Activated gamma-delta T cell treated with Interleukin-2 at 50 U/mL for 16 hours (primary cell): ENCODE results near the gene TBX21.
"Not testable (repeated sequence)": the region's sequence is repeated elsewhere in the genome, so short reads cannot be mapped to it uniquely, and the experiment has no call there.

Experiments
- DNase-seq: peaks from one replicate; pipeline ENCODE4 v3.0.0-alpha.2; 2020

The TBX21 gene

GRCh38 chr17:47733674-47734410, 806 bp downstream of the TBX21 start:
- no peak for DNase-seq

- no peak for DNase-seq
Observed at GRCh38 chr17:47735139-47735464, 2.1 kb downstream of the TBX21 start.

DNA sequence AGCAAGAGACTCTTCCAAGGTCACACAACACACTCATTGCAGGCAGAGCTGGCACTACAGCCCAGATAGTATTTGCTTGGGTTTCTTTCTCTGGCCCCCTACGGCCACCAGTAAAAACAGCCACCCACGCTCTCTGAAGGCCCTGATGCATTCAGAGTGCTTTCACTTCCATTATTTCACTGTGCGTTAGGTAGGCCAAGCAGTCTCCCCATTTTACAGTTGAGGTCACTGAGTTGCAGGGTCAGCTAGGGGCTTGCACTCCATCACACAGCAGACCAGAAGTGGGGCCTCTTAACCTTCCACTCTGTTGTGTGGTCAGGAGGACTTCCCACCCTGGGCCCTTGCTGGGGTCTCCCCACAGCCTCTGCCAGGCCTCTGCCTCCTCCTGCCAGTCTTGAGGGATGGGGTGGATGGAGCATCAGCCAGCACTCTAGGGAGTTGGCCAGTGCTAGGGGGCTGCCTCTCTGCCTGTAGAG, 2.5 kb downstream of the TBX21 start:
- DNase-seq, result no peak

DNA sequence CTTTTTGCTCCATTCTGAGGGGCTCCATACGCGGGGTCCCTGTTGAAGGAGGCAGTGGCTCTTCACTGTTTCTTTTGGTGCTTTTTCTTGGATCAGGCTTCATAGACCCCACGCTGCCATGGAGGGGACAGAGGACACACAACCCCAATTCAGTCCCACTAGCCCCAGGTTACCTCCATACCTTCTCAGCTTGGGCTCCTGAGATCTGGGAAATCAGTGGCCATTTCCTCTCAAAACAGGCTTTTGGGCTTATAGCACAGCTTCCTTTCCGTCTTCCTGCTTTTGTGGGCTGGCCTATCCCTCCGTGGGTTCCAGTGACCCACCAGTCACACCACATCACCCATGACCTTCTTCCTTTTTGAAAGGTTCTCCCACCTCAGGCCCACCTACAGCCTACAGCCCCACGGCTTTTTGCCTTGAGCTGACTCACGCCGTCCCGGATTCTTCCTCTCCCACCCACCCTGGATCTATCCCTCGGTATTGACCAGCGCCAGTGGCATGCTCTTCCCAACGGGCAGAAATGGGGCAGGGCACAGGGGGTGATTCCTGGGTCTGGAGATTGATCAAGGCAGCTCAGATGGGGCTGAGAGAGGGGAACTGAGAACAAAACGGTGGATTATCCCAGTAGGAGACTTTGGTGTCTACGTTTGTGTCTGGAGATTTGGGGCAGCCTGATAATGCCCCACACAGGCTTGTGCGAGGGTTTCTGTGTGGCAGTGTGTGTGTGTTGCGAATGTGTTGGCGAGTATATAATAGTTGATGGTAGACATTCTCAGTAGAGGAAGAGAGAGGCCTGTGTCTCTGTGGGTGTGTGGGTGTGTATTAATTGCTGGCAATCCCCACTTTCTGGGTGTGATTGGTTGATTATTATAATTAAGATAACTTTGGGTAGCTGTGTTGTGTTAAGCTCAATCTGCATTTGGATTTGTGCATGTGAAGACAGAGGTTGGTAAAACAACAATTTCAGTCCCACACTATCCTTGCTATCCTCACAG, 3.8 kb downstream of the TBX21 start:
- DNase-seq, result no peak

GRCh38 chr17:47738178-47738577, 5.1 kb downstream of the TBX21 start:
- no peak for DNase-seq

GRCh38 chr17:47739150-47739549, 6.1 kb downstream of the TBX21 start:
- DNase-seq, result no peak

DNA sequence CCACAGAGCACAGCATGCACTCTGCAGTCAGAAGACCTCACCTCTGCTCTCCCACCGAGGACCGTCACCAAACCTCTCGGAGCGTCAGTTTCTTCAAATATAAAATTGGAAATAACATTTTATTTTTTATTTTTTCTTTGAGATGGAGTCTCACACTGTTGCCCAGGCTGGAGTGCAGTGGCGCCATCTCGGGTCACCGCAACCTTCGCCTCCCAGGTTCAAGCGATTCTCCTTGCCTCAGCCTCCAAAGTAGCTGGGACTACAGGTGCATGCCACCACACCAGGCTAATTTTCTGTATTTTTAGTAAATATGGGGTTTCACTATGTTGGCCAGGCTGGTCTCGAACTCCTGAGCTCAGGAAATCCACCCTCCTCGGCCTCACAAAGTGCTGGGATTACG, 6.9 kb downstream of the TBX21 start:
- DNase-seq, result not testable (repeated sequence)

- DNase-seq, result no peak
Observed at GRCh38 chr17:47741109-47741792, 8.2 kb downstream of the TBX21 start.

DNA sequence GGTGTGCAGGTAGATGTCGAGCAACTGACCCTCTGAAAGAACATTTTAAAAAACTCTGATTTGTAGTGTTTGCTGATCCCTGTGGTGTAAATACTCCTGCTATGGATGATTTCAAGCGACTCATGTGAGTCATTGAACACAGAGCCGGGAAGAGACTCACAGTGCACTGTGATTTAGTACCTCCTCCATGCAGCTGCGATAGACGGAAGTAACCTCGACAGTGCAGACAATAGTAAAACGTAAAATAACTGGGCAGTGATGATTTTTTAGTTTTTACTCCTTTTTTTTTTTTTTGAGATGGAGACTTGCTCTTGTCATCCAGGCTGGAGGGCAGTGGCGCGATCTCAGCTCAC, 8.7 kb downstream of the TBX21 start:
- no peak for DNase-seq

- DNase-seq, result peak; percentile 55
Observed at GRCh38 chr17:47742319-47743181, 9.5 kb downstream of the TBX21 start.

DNA sequence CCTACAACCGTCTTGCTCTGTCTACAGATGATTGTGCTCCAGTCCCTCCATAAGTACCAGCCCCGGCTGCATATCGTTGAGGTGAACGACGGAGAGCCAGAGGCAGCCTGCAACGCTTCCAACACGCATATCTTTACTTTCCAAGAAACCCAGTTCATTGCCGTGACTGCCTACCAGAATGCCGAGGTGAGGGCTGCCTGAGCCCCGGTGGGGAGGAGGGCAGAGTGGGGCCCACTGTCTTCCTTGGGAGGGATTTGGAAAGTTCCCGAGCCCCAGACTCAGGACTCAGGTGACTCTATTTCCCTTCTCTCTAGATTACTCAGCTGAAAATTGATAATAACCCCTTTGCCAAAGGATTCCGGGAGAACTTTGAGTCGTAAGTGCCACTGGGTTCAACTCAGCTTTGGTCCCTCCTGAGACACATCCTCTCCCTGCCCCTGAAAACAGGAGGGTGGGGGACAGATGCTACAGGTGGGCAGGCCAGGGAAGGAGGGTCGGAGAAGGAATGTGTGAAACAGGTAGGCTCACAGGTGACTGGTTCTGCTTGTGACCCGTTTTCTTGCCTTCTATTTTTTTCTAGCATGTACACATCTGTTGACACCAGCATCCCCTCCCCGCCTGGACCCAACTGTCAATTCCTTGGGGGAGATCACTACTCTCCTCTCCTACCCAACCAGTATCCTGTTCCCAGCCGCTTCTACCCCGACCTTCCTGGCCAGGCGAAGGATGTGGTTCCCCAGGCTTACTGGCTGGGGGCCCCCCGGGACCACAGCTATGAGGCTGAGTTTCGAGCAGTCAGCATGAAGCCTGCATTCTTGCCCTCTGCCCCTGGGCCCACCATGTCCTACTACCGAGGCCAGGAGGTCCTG, 11.4 kb downstream of the TBX21 start:
- DNase-seq, result no peak

- DNase-seq, result no peak
Observed at GRCh38 chr17:47745037-47745380, 12.0 kb downstream of the TBX21 start.

- no peak for DNase-seq
Observed at GRCh38 chr17:47751471-47751870, 18.4 kb downstream of the TBX21 start.

DNA sequence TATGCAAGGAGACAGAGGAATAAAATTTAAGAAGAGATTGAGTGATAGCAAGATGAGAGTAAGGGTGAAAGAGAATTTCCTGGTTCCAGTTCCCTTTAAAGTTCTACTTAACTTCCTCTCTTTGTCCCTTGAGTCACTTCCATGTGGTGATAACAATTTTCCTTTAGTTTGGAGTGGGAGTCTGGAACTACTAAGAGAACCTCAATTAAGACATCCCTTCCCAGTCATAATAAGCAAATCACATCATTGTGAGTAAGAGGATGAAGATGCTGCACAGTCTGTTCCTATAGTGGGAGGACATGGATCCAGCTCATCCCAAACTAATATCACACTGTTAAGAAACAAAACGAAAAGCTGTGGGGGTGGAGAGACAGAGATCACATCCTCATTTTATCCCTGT, 24.4 kb downstream of the TBX21 start:
- DNase-seq, result no peak

GRCh38 chr17:47760409-47761140, 27.5 kb downstream of the TBX21 start:
- DNase-seq, result no peak

GRCh38 chr17:47762728-47763127, 29.7 kb downstream of the TBX21 start:
- DNase-seq, result no peak

DNA sequence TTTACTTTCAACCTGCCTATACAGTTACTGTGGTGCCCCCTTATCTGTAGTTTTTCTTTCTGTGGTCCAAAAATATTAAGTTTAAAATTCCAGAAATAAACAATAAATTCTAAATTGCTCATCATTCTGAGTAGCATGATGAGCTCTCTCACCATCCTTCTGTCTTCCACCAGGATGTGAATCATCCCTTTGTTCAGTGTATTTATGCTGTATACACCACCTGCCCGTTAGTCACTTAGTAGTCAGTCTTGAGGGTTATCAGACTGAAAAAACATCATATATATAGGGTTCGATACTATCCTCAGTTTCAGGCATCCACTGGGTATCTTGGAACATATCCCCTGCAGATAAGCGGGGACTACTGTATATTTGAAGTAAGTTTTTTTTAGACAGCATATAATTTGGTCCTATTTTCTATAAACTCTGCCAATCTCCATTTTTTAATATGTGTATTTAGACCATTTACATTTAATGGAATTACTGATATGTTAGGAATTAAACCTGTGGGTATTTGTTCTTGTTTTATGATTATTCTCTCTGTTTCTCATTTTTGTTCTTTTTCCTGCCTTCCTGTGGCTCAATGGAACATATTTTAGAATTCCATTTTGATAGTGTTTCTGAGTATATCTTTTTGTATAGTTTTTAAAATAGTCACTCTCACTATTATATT, 31.0 kb downstream of the TBX21 start:
- DNase-seq, result no peak

- DNase-seq, result not testable (repeated sequence)
Observed at GRCh38 chr17:47773649-47774048, 40.6 kb downstream of the TBX21 start.

DNA sequence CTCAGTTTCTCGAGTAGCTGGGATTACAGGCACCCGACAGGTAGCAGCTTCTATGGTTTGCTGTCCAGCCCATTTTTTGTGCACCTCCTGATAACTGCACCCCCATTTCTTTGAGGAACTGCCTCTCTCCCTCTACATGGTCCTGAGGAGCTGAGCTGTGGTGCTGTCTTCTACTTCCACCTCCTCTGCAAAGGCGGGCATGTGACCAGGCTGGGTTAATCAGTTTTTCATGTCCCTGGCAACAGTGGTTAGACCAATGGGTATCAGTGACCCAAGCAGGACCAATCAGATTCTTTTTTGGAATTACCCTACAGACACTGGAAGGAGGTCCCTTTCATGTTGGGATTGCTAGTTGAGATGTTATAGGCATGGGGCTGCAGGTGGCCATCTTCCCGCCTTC, 41.3 kb downstream of the TBX21 start:
- DNase-seq, result no peak

GRCh38 chr17:47774987-47775580, 42.0 kb downstream of the TBX21 start:
- DNase-seq, result no peak
